Fibroblast of skin of right quadriceps (primary cell): ENCODE measurements around the gene ASL.
A peak's percentile ranks its signal among the peaks of the same experiment; 100 is the strongest.
"Not testable (repeated sequence)": the region's sequence is repeated elsewhere in the genome, so short reads cannot be mapped to it uniquely, and the experiment has no call there.

Experiments
- DNase-seq: peaks from one replicate; pipeline ENCODE4 v3.0.0-alpha.2; 2013

Gene ASL

DNA sequence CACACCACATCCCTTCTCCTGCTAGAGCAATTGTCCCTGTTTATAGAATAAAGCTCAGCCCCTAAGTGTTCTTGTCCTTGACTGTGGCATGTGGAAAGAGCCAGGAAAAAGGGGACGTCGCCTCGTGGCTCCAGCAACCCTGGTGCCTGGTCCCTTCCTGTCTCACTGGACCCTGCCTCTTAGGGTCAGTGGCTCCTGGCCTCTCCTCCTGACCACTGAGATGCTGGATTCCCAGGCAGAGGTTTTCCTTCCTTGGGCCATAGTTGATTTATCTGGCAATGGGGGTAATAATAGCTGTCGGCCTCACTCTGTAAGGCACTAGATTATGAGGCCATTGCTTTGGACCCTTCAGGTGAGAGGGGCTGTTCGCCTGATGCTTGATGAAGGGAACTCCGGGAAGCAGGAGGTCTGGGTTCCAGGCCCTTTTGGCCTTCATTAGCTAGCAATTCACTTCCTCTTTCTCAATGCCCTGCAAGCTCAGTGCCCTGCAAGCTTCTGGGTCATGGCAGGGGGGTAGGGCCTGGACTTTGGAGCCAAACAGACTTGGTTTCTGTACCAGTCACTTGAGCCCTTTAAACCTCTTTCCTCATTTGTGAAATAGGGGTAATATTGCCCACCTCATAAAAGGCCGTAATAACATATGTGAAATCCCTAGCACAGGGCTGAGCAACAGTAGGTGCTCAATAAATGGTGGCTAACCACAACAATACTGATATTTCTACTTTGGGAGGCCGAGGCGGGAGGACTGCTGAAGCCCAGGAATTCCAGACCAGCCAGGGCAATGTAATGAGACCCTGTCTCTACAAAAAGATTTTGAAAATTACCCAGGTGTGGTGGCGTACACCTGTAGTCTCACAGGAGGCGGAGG lies 1.1 kb downstream of the ASL start:
- DNase-seq: no peak

DNA sequence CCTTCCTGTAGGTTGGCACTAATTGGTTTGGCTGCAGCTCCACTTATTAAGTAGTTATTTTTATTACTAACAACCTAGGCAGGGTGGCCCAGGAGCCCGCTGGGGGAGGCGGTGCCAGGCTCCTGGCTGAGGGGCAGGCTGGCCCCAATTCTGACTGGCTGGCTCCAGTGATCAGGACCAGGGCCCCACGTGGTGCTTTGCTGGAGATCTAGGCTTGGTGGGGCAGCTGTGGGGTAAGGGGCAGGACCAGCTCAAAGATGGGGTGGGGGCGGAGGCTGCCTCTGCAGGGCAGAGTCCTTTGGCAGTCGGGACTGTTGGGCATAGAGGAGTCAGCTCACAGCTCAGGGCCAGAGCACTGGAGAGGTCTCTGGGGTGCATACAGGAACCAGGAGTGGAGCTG lies 2.4 kb downstream of the ASL start:
- no peak for DNase-seq

DNA sequence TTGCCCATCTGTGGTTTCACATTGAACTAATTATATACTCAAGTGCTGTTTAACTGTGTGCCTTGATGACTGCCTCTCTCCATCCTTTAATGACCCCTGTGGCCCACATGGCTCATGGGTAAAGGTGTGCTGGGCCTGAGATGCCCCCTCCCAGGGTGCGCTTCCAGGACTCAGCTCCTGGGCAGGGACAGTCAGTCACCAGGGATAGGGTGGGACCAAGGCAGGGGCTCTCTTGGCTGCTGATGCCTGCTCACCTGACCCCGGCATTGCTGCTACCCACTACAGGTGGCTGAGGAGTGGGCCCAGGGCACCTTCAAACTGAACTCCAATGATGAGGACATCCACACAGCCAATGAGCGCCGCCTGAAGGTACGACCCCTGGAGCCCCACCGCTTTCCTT lies 6.5 kb downstream of the ASL start:
- no peak for DNase-seq

DNA sequence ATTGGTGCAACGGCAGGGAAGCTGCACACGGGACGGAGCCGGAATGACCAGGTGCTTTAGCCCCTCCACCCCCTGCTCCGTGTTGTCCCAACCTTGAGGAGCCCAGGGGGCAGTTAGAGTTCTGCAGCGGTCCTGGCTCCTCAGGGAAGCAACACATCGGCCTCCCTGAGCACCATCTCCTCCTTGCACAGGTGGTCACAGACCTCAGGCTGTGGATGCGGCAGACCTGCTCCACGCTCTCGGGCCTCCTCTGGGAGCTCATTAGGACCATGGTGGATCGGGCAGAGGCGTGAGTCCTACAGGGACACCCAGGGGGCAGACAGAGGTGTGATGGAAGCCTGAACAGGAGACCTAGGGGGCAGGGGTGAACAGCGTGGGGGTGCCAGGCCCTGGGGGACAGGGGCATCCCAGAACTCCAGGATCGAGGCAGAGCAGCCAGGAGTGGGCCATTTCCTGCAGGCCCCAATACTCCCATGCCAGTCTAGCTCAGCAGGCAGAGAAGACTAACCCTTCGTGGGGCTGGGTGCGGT lies 7.3 kb downstream of the ASL start:
- no peak for DNase-seq

DNA sequence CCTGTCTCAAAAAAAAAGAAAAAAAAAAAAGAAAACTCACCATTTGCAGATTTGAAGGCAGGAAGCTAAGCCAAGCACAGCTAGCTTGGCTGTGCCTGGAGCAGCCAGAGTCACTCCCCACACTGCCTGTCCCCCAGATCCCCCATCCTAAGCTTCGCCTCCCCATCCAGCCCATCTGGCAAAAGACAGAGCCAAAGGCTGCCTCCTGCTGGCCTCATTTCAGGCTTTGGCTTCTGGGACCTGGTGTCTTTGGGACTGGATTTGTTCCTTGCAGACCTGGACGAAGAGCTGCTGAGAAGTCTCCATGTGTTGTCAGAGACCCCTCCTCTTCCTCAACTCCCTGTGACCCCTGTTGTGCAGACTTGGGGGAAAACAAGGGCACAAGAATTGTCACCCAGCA lies 8.1 kb downstream of the ASL start:
- DNase-seq: no peak

DNA sequence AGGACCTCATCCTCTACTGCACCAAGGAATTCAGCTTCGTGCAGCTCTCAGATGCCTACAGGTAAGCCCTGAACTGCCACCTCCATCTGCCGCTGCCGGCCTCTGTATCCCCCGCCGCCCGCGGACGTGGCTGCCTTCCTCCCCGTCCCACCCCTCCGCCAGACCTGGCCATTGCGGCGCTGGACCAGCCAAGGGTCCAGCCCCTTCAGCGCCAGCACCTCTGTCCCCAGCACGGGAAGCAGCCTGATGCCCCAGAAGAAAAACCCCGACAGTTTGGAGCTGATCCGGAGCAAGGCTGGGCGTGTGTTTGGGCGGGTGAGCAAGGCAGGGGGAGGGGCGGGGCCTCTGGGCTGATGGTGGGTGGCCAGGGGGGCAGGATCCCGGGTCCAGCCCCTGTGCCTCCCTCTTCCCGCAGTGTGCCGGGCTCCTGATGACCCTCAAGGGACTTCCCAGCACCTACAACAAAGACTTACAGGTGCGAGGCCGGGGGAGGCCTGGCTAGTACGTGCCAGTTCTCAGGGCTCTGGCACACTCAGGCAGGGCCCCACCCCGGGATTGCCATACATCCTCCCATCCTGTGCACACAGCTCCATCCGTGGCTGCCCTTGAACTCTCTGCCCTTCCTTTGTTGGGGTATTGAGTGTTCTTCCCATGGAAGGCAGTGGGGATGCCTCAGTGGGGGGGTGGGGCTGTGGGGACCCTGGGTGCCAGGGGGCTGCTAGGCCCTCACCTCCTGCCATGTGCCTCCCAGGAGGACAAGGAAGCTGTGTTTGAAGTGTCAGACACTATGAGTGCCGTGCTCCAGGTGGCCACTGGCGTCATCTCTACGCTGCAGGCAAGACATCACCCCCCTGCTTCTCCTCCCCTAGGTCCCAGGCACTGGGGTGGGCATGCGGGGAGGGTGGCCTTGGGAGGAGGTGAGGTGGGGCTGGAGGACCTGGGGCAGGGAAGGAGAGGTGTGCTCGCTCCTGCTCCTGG lies 13.5 kb downstream of the ASL start:
- DNase-seq: no peak

DNA sequence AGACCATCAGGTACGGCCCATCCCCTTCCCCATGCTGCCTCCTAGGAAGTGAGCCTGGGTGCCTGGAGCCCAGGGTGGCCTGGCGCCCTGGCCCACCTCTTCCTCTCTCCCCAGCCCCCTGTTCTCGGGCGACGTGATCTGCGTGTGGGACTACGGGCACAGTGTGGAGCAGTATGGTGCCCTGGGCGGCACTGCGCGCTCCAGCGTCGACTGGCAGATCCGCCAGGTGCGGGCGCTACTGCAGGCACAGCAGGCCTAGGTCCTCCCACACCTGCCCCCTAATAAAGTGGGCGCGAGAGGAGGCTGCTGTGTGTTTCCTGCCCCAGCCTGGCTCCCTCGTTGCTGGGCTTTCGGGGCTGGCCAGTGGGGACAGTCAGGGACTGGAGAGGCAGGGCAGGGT lies 17.0 kb downstream of the ASL start:
- DNase-seq: no peak

DNA sequence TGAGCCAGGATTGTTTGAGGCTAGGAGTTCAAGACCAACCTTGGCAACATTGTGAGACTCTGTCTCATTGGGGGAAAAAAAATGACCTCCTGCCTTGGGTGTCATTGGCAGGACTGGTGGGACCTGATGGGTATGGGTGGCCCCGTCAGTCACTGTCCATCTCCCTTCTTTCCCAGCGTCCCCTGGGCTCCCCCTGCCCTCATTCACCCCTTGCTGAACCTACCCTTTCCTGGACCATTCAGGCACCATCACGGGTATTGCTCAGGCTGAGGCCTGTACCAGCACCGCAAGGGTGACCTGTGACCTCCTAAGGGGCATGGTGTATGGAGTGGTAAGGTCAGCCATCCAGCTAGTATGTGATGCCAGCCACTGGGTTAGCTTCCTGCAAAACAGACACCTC lies 19.4 kb downstream of the ASL start:
- no peak for DNase-seq

DNA sequence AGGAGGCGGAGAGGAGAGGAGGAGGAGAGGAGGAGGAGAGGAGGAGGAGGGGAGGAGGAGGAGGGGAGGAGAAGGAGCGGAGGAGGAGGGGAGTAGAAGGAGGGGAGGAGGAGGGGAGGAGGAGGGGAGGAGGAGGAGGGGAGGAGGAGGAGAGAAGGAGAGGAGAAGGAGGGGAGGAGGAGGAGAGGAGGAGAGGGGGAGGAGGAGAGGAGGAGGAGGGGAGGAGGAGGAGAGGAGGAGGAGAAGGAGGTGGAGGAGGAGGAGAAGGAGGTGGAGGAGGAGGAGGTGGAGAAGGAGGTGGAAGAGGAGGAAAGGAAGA lies 23.6 kb downstream of the ASL start:
- DNase-seq: no peak

DNA sequence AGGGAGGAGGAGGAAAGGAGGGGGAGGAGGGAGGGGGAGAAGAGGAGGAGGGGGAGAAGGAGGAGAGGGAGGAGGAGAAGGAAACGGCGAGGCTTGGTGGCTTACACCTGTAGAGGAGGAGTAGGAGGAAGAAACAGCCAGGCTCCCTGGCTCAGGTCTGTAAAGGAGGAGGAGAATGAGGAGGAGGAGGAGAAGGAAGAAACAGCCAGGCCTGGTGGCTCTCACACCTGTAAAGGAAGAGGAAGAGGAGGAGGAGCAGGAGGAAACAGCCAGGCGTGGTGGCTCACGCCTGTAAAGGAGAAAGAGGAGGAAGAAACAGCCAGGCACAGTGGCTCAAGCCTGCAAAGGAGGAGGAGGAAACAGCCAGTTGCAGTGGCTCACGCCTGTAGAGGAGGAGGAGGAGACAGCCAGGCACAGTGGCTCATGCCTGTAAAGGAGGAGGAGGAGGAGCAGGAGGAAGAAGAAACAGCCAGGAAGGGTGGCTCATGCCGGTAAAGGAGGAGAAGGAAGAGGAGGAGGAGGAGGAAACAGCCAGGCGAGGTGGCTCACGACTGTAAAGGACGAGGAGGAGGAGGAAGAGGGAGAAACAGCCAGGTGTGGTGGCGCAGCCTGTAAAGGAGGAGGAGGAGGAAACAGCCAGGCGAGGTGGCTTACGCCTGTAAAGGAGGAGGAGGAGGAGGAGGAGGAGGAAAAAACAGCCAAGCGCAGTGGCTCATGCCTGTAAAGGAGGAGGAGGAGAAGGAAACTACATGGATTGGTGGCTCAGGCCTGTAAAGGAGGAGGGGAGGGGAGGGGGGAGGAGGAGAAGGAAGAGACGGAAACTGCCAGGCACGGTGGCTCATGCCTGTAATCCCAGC lies 24.2 kb downstream of the ASL start:
- DNase-seq: peak; percentile 91

DNA sequence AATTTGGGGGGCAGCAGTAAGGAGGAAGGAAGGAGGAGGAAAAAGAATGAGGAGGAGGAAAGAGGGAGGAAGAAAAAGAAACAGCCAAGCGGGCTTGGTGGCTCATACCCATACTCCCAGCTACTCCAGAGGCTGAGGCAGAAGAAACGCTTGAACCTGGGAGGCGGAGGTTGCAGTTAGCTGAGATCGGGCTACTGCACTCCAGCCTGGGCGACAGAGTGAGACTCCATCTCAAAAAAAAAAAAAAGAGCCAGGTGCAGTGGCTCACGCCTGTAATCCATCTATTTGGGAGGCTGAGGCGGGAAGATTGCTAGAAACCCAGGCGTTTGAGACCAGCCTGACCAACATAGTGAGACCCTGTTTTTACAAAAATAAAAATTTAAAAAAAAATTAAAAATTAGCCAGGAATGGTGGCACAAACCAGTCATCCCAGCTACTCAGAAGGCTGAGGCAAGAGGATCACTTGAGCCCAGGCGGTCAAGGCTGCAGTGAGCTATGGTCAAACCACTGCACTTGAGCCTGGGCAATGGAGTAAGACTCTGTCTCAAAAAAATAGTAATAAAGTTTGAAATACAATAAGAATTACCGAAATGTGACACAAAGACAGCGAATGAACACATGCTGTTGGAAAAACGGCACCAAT lies 24.9 kb downstream of the ASL start:
- DNase-seq: no peak

DNA sequence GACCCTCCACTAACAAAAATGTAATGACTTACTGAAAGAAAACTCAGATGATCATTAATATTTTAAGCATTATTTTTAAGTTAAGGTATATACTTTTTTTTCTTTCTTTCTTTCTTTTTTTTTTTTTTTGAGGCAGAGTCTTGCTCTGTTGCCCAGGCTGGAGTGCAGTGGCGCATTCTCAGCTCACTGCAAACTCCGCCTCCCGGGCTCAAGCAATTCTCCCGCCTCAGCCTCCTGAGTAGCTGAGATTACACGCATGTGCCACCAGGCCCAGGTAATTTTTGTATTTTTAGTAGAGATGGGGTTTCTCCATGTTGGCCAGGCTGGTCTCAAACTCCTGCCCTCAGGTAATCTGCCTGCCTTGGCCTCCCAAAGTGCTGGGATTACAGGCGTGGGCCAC lies 26.5 kb downstream of the ASL start:
- not testable (repeated sequence) for DNase-seq

DNA sequence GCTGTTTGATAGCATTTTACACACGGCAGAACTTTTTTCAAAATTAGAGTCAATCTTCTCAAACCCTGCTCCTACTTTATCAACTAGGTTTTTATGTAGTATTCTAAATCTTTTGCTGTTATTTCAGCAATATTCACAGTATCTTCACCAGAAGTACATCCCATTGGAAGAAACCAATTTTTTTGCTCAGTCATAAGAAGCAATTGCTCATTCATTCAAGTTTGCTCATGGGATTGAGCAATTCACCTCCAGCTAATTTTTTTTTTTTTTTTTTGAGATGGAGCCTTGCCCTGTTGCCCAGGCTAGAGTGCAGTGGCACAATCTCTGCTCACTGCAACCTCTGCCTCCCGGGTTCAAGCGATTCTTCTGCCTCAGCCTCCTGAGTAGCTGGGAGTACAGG lies 28.4 kb downstream of the ASL start:
- DNase-seq: peak; percentile 28

DNA sequence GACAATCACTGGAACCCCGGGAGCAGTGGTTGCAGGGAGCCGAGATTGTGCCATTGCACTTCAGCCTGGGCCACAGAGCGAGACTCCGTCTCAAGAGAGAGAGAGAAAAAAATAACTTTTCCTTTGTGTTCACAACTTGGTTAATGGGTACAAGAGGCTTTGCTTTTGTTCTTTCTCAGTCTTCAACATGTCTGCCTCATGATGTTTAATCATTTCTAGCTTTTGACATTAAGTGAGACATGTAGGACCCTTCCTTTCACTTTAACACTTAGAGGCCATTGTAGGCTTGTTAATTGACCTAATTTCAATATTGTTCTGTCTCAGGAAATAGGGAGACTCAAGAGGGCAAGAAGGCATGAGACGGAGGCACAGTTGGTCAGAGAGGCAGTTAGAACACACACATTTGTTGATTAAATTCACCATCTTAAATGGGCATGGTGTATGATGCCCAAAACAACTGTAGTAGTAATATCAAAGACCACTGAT lies 29.7 kb downstream of the ASL start:
- DNase-seq: no peak

DNA sequence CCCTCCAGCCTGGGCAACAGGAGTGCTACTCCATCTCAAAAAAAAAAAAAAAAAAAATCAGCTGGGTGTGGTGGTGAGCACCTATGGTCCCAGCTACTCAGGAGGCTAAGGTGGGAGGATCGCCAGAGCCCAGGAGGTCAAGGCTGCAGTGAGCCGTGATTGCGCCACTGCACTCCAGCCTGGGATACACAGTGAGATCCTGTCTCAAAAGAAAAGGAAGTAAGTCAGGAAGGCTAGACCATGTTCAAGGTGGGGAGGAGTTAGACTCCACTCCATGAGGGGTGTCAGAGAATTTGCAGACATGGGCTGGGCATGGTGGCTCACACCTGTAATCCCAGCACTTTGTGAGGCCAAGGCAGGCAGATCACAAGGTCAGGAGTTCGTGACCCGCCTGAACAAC lies 32.8 kb downstream of the ASL start:
- DNase-seq: not testable (repeated sequence)

DNA sequence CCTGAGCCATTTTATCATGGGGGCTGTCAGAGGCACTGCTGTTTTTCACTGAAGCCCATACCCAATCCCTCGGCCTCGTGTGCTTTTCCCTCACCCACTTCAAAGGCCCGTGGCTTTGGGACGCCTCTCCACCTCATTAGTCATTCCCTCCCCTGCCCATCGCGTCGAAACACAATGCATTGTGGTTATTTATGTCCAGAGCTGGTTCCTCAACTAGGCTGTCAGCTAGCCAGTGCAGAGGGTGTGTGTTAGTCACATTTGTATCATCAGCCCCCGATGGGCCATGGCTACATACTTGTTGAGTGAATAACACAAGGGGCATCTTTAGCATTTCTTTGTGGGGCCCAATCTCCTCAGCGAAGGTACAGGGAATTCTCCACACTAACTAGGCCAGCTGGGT lies 35.2 kb downstream of the ASL start:
- DNase-seq: peak; percentile 98

DNA sequence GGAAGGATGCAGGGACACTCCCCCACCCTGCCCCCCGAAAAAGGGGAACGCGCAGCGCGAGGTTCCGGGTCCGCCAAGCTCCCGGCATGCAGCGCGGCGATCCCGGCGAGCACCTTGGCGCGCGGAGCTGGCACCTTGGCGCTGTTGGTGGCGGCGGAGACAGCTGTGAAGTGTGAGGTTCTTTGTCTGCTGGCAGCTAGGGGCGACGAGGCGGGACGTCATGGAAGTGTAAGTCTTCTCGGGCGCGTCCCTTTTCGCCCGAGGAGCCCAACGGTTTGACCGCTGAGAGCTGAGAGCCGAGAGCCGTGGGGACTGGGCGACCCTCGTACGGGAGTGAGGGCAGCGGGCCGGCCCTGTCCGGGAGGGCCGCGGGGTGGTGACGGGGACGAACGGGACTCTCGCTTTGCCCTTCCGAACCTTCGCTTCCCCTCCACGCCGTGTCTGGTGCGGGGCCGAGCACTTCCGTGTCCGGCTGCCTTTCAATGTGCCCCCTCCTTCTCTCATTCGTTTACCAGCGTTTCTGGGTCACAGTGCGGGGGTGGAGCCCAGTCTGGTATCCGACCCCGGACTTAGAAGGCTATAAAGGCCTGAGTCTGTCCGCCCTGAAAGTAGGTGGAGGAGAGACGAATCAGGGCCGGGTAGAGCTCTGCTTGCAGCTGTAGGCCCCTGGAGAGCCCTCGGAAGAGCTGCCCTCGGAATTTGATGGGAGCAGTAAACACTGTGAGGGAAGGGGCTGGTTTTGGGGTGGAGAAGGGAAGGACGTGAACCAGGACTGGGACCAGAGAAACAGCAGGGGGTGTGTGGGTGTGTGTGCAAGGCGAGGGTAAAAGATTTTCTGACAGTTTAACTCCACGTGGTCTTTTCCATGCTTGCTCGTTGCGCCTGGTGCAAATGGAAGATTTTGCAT lies 39.4 kb downstream of the ASL start, which contains the start of gene CRCP:
TSS of gene CRCP (plus strand) at position 105 of the 907 bp plus-strand sequence. CDS start at position 221, 116 bp downstream.
- DNase-seq: peak; percentile 70

DNA sequence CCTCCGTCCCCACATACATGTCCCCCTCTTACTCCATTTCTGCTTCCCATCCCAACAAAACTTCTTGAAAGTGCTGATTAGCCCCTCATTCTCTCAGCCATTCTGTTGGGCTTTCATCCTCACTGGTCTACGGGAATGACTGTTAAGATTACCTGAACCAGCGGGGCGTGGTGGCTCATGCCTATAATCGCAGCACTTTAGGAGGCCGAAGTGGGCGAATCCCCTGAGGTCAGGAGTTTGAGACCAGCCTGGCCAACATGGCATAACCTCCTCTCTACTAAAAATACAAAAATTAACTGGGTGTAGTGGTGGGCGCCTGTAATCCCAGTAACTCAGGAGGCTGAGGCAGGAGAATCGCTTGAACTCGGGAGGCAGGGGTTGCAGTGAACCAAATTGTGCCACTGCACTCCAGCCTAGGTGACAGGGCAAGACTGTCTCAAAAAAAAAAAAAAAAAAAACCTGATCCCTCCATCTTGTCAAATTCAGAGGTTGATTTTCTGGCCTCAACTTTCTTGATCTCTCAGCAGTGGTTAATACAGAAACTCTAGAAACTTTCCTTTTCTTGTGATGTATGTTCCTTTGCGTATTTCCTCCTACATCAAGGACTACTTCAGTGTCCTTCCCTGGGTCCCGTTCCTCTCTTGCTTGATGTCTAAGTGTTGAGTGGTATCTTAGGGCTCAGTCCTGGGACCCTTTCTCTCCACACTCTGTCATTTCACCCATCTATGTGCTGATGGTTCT lies 41.2 kb downstream of the ASL start:
- DNase-seq: not testable (repeated sequence)

DNA sequence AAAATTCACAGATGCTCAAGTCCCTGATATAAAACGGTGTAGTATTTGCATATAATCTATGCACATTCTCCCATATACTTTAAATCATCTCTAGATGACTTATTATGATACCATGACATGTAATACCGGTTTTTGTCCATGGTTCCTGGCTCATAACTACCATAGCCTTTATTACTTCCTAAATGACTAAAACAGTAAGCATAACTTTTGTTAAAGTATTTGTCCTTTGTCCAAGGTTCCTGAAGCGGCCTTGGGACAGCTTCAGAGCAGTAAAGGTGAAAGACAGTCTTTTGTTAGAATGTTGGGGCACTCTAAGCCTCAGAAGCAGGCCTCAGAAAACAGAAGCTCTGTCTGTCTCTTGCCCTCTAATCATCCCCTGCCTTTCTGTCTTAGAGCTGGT lies 43.0 kb downstream of the ASL start:
- no peak for DNase-seq

DNA sequence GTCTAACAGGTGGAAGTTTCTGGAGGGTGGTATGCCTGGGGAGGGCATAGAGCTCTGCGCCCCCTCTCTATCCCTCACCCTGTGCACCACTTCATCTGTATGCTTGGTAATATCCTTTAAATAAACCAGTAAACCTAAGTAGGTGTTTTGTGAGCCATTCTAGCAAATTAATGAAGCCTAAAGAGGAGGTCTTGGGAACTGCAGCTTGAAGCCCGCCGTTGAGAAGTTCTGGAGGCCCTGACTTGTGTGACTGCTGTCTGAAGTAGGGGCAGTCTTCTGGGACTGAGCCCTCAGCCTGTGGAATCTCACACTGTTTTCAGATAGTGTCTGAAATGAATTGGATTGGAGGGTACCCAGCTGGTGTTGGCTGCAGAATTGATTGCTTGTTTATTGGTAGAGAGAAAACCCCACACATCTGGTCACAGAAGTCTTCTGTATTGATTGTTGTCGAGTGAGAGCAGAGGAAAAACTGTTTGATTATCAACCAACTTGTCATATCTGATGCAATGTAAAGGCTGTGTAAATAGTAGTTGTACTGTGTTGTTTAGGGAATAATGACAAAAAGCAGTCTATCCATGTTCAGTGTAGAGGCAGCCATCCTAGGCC lies 43.7 kb downstream of the ASL start:
- no peak for DNase-seq
